Right atrium auricular region (tissue), 2 donors: ENCODE measurements around the gene JARID2. TPM values are rescaled to one million over a fixed set of nuclear protein-coding genes. Genes with fewer than 3 reads are reported as not detected.

Experiments used
- DNase-seq: peaks from one replicate; pipeline ENCODE4 v3.0.0-alpha.2; 2019; ENCODE audit warnings: low spot score
- H3K27ac ChIP-seq, 2 donors: fragments of 200-600 bp; sonication (generic); 1 replicate in 1 of 2; 2 replicates in 1 of 2; pipeline ENCODE4 v1.5.1; 2016 to 2019
- H3K27me3 ChIP-seq, 2 donors: fragments of 200-600 bp; sonication (generic); one replicate each; pipeline versions ENCODE4 v1.5.1 to v1.6.0; 2017 to 2019
- H3K36me3 ChIP-seq: fragments of 200-600 bp; sonication (generic); one replicate; pipeline ENCODE4 v1.5.1; 2016
- H3K4me1 ChIP-seq, 2 donors: fragments of 200-600 bp; sonication (generic); one replicate each; pipeline versions ENCODE4 v1.5.1 to v1.6.0; 2017 to 2019
- H3K4me3 ChIP-seq, 2 donors: fragments of 200-600 bp; sonication (generic); 1 replicate in 1 of 2; 2 replicates in 1 of 2; pipeline ENCODE4 v1.5.1; 2017 to 2019; ENCODE audit warnings: mild to moderate bottlenecking in 1 of 2, moderate library complexity in 1 of 2
- H3K9me3 ChIP-seq, 2 donors: fragments of 200-600 bp; sonication (generic); one replicate each; pipeline ENCODE4 v1.5.1; 2019
- total RNA-seq, 2 donors: library from RNA; depleted of rRNA; stranded (reverse); fragments of >200 nt; gene quantifications; one replicate each; pipeline ENCODE4 v1.1.0, GENCODE V29; 2016
- TF ChIP-seq, protein P1 (sequence below), 2 donors: fragments of 200-600 bp; sonication (generic); IDR thresholded peaks; one replicate each; pipeline ENCODE4 v1.5.1; 2019; ENCODE audit warnings: antibody characterized with exemption in 2 of 2

Gene JARID2
- total RNA-seq, 2 donors from 2014 or later, result 6.5 to 6.7 TPM

DNA sequence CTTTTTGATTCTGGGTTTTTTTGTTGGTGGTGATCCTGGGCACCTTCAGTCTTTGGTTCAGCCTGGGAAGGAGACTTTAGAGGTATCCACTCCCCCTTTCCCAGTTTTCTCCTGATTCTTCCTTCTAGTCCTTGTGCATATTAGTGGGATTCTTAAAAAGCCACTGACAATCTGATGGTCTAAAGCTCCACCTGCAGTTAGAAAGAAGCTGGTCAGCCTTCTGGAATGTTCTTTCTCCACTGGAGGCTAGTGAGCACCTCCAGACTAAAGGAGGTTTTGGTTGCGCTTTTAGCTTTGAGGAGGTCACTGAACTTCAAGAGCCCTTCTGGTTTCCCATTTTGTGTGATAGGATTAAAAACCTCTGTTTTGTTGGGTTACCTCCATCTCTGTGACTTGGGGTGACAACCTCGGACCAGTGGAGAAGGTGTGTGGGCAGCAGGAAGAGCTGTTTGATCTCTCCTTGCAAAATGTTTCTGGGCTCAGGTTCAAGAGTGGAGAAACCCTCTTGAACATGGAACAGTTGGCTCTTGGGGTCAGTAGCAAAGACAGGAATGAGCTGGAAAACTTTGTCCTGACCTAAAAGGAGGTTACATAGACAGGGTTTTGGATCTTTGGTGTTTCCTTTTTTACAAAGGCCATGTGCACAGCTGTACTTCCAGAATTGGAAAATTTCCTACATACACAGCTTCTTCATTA is 29.0 kb downstream of the JARID2 start:
- no peak overlapping the region for H3K4me3 ChIP-seq
- H3K36me3 ChIP-seq, result no peaks in the 10 kb centered on the region
- DNase-seq, result no peak
- TF ChIP-seq, protein P1, sequence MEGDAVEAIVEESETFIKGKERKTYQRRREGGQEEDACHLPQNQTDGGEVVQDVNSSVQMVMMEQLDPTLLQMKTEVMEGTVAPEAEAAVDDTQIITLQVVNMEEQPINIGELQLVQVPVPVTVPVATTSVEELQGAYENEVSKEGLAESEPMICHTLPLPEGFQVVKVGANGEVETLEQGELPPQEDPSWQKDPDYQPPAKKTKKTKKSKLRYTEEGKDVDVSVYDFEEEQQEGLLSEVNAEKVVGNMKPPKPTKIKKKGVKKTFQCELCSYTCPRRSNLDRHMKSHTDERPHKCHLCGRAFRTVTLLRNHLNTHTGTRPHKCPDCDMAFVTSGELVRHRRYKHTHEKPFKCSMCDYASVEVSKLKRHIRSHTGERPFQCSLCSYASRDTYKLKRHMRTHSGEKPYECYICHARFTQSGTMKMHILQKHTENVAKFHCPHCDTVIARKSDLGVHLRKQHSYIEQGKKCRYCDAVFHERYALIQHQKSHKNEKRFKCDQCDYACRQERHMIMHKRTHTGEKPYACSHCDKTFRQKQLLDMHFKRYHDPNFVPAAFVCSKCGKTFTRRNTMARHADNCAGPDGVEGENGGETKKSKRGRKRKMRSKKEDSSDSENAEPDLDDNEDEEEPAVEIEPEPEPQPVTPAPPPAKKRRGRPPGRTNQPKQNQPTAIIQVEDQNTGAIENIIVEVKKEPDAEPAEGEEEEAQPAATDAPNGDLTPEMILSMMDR (IDR thresholded peaks at IDR 0.05), result peak in 1 of 2 donors; percentile 32
- H3K27ac ChIP-seq, result no peak overlapping the region
- H3K4me1 ChIP-seq, result peaks cover 0 to 35% of the 10 kb centered on the region in 2 donors
- no peaks in the 10 kb centered on the region for H3K27me3 ChIP-seq
- H3K9me3 ChIP-seq, result no peaks in the 10 kb centered on the region

DNA sequence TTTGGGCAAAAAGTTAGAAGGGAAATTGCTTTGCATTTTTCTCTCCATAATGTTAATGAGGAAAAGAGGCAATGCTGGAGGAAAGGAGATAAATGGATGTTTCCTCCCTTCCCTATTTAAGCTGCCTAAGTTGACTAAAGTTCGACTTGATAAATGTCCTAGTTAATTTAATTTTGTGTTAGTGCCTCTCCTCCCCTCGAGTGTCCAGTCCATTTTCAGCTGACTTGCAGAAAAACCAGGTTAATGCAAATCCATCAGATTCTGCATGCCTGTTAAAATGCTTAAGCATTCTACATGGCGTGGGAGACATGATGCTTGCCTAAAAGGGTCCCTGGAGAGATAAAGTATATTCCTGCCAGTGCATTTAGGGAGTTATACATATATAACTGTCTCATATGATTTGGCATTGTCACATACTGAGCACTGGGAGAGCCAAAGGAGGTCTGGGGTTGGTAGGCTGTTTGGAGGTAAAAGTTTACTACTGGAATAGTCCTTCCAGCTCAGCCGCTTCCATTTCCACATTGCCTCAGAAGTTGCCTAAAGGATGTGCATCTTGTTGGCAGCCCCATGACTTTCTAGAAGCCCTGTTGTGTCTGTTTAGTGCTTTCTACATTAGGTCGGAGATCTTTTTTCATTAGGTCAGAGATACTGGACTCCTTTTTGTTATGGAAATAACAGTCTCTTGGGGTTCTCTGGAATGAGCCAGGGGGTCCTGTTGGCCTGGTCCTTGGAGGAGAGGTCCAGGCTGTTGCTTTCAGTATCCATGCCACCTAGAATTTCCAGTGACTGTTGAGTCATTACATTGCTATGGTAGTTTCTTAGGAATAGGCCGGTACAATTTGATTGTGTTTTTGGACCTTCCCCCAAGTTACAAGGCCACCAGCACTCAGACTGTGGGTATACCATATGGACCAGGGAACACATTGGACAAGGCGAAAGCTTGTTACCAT is 30.4 kb downstream of the JARID2 start:
- TF ChIP-seq, protein P1 (IDR thresholded peaks at IDR 0.05), result no peak
- Histone ChIP-seq H3K4me3 (no peak overlapping the region), H3K4me1 (peaks cover 0 to 45% of the 10 kb centered on the region in 2 donors), H3K9me3 (no peaks in the 10 kb centered on the region), H3K27me3 (no peaks in the 10 kb centered on the region), H3K36me3 (no peaks in the 10 kb centered on the region), H3K27ac (no peak overlapping the region)
- no peak for DNase-seq

DNA sequence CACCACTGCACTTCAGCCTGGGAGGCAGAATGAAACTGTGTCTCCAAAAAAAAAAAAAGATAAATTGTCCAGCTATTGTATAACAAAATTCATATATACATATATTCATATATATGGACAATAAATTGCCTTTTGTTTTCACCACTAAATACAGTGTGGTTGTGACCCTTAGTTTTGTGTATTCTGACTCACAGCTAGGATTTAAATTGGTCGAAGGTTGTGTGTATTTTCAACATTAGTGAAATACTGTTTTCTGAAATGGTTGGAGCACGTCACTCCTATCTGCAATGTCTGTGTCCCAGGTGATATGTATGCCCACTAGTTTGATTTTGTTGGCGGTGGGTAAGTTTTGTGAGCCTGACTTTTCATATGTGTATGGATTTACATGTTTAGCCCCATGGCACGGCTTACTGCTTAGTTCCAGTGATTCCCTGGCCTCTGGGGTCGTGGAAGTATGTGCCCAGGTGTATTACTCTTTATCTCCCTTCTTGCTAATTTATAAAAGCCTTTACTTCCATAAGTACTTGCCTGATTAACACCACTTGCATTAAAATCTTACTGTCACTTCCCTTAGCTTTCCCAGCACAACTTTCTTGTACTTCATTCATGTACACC is 33.3 kb downstream of the JARID2 start:
- Histone ChIP-seq H3K9me3 (no peaks in the 10 kb centered on the region), H3K27ac (no peak overlapping the region), H3K4me3 (no peak overlapping the region), H3K36me3 (no peaks in the 10 kb centered on the region), H3K27me3 (no peaks in the 10 kb centered on the region), H3K4me1 (peaks cover 0 to 49% of the 10 kb centered on the region in 2 donors)
- no peak for DNase-seq
- TF ChIP-seq, protein P1 (IDR thresholded peaks at IDR 0.05), result no peak

DNA sequence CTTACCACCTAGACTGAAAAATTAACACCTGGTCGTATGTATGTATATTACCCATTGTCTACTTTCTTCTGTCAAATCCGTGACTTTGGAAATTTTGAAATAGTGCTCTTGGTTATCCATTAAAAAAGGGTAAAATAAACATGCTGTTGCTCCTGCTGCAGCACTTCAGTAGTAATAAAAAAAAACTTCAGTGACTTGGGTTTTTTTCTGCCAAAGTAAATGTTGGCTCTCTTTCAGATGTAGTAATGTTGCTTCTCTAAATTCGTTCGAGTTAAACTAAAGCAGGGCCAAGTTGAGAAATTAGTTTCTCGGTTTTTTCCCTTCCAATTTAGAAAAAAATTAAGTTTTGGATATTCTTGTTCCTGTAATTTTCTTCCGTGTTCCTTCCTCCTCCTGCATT is 34.2 kb downstream of the JARID2 start:
- no peak overlapping the region for H3K27ac ChIP-seq
- peaks cover 0 to 49% of the 10 kb centered on the region in 2 donors for H3K4me1 ChIP-seq

DNA sequence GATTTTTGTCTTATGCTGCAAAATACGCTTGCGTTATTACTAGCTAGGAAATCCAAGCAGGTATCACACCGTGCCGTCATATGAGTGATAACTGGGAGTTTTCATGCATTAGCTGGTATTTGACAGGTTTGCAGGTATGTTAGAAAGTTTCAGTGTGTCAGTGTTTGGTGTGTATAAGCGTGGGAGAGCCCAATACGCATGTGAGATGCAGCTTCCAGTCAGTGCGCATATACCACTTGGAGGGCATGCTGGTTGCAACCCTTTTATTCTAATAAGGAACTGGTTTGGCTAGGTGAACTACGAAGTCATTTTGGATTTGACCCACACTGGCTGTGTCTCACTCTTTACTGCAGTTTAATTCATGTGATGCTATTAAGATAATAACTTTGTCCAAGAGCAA is 35.1 kb downstream of the JARID2 start:
- Histone ChIP-seq H3K4me1 (peaks cover 0 to 41% of the 10 kb centered on the region in 2 donors), H3K36me3 (no peaks in the 10 kb centered on the region)

More for the DNA sequence above, 34.2 kb downstream of the JARID2 start:
- H3K4me3 ChIP-seq, result no peak overlapping the region
- no peaks in the 10 kb centered on the region for H3K9me3 ChIP-seq
- DNase-seq, result no peak
- TF ChIP-seq, protein P1 (IDR thresholded peaks at IDR 0.05), result no peak
- no peaks in the 10 kb centered on the region for H3K27me3 ChIP-seq
- no peaks in the 10 kb centered on the region for H3K36me3 ChIP-seq

More for the DNA sequence above, 35.1 kb downstream of the JARID2 start:
- TF ChIP-seq, protein P1 (IDR thresholded peaks at IDR 0.05), result no peak
- no peak overlapping the region for H3K27ac ChIP-seq
- no peak for DNase-seq
- no peaks in the 10 kb centered on the region for H3K27me3 ChIP-seq
- no peak overlapping the region for H3K4me3 ChIP-seq
- H3K9me3 ChIP-seq, result no peaks in the 10 kb centered on the region
